Activated CD8-positive, alpha-beta memory T cell treated with anti-CD3 and anti-CD28 coated beads, Interleukin-2, amount 50 U/mL, for 48 hours (primary cell): ENCODE measurements around the gene RECQL.

Experiments
- DNase-seq: peaks from one replicate; pipeline ENCODE4 v3.0.0-alpha.2; 2020

RECQL gene

GRCh38 chr12:21501258-21502163 lies at the start of gene RECQL, which contains the start of gene GOLT1B:
Gene RECQL (minus strand): TSS chr12:21501635. CDS start chr12:21499570, 2,065 bp downstream.
Gene GOLT1B (plus strand): TSS chr12:21501789. CDS start chr12:21501924, 135 bp downstream.
- peak; percentile 88 for DNase-seq

GRCh38 chr12:21547437-21547836 lies 46.0 kb upstream of the RECQL start:
- no peak for DNase-seq

- no peak for DNase-seq
Measured at GRCh38 chr12:21546716-21547115, 45.3 kb upstream of the RECQL start.

GRCh38 chr12:21545557-21545956 lies 44.1 kb upstream of the RECQL start:
- no peak for DNase-seq

- DNase-seq = no peak
Measured at GRCh38 chr12:21543151-21543550, 41.7 kb upstream of the RECQL start.

GRCh38 chr12:21542403-21542802 lies 41.0 kb upstream of the RECQL start:
- DNase-seq = no peak

- DNase-seq = no peak
Measured at GRCh38 chr12:21541773-21542172, 40.3 kb upstream of the RECQL start.

- DNase-seq = no peak
Measured at GRCh38 chr12:21539797-21540196, 38.4 kb upstream of the RECQL start.

GRCh38 chr12:21538061-21538653 lies 36.7 kb upstream of the RECQL start:
- DNase-seq = no peak

- no peak for DNase-seq
Measured at GRCh38 chr12:21529456-21529855, 28.0 kb upstream of the RECQL start.

- DNase-seq = no peak
Measured at GRCh38 chr12:21528953-21529352, 27.5 kb upstream of the RECQL start.

- DNase-seq = peak; percentile 83
Measured at GRCh38 chr12:21527451-21528180, 26.2 kb upstream of the RECQL start.

- no peak for DNase-seq
Measured at GRCh38 chr12:21526721-21527345, 25.4 kb upstream of the RECQL start.

GRCh38 chr12:21526053-21526452 lies 24.6 kb upstream of the RECQL start, which contains the start of gene SPX:
Gene SPX (plus strand): TSS chr12:21526296. CDS start chr12:21526473, 177 bp downstream.
- DNase-seq = no peak

- no peak for DNase-seq
Measured at GRCh38 chr12:21523148-21523547, 21.7 kb upstream of the RECQL start.

- DNase-seq = no peak
Measured at GRCh38 chr12:21521541-21521940, 20.1 kb upstream of the RECQL start.

GRCh38 chr12:21518451-21518850 lies 17.0 kb upstream of the RECQL start:
- DNase-seq = no peak

- no peak for DNase-seq
Measured at GRCh38 chr12:21516281-21516680, 14.8 kb upstream of the RECQL start.

- no peak for DNase-seq
Measured at GRCh38 chr12:21509768-21510167, 8.3 kb upstream of the RECQL start.

GRCh38 chr12:21507849-21508248 lies 6.4 kb upstream of the RECQL start:
- DNase-seq = no peak

- no peak for DNase-seq
Measured at GRCh38 chr12:21505888-21506287, 4.5 kb upstream of the RECQL start.

- no peak for DNase-seq
Measured at GRCh38 chr12:21502872-21503271, 1.4 kb upstream of the RECQL start.

- no peak for DNase-seq
Measured at GRCh38 chr12:21502164-21502496, 695 bp upstream of the RECQL start.
